NK-92 treated with Interleukin-12 subunit alpha and Interleukin-12 subunit beta, amount 100 ng/mL, for 24 hours (cell line): ENCODE data around the gene SH2D4B.
"Not testable (repeated sequence)": the region's sequence is repeated elsewhere in the genome, so short reads cannot be mapped to it uniquely, and the experiment has no call there.

Source experiments
- DNase-seq: peaks from one replicate; lab custom pipeline; 2025; lab: John Stamatoyannopoulos, UW

SH2D4B gene

DNA sequence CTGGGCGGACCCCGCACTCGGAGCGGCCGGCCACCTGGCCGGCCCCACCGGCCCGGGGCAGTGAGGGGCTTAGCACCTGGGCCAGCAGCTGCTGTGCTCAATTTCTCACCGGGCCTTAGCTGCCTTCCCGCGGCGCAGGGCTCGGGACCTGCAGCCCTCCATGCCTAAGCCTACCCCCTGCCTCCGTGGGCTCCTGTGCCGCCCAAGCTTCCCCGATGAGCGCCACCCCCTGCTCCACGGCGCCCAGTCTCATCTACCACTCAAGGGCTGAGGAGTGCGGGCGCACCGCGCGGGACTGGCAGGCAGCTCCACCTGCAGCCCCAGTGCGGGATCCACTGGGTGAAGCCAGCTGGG, 5.6 kb downstream of the SH2D4B start:
- not testable (repeated sequence) for DNase-seq

DNA sequence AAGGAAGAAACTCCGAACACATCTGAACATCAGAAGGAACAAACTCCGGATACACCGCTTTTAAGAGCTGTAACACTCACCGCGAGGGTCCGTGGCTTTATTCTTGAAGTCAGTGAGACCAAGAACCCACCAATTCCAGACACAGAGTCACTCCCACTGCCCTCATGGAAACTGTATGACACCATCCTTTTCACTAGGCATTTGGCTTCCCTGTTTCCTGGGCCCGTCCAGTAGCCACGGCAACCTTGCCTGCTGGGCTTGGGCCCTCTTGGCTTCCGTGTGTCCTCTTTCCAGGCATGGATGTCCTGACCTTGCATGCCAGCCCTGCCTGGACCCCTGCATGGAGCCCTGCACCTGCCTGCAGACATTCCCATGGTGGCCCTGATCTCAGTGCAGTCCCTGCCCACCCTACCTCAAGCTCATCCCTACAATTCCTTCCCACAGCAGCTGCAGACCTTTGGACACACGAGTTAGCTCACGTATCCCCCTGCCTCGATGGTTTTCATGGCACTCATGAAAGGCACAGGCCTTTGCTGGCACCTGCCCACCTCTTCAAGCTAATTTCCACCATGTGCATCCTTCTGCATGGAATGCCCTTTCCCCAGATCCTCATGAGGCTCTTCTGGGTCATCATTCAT, 6.7 kb downstream of the SH2D4B start:
- no peak for DNase-seq

DNA sequence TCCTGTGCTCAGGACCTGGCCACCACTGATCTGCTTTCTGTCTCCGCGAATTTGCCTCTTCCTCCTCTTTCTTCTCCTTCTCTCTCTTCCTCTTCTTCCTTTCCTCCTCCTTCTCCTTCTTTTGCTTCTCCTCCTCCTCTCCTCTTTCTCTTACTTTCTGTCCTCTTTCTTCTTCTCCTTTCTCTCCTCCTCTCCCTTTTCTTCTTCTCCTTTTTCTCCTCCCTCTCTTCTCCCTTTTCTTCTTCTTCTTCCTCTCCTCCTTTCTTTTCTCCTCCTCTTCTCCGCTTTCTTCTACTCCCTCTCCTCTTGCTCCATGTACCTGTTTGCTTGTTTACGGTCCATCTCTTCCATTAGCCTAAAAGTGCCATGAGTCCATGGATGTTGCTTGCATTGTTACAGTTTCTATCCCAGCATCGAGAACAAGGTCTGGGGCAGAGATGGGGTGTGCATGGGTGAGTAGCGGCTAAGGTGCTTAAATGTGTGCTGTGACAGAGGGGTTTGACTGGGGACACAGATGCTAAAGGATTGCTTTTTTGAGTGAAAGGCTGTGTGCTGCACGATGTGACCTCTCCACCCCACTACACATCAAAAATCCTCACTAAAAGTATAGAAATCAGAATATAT, 7.7 kb downstream of the SH2D4B start:
- no peak for DNase-seq

DNA sequence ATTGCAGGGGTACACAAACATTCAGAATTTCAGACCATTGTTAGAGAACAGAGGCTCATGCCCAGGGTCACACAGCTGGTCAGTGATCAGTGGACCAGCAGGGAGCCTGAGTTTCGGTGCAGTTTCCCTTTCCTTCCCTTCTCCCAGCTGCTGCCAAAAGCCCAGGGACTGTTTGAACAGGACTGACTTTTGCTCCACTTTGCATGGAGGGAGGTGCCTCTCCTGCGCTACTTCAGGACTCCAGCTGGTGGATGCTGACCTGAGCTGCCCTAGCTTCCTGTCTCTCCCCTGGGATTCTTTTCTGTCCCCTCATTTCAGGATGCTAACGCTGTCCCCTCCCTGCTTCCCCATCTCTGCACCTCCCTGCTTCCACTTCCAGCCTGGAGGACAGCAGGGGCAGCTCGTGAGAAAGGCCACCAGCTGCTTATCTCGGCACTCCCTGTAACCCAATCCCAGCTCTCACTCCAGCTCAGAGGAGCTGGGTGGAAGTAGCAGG, 14.5 kb downstream of the SH2D4B start:
- DNase-seq: no peak

DNA sequence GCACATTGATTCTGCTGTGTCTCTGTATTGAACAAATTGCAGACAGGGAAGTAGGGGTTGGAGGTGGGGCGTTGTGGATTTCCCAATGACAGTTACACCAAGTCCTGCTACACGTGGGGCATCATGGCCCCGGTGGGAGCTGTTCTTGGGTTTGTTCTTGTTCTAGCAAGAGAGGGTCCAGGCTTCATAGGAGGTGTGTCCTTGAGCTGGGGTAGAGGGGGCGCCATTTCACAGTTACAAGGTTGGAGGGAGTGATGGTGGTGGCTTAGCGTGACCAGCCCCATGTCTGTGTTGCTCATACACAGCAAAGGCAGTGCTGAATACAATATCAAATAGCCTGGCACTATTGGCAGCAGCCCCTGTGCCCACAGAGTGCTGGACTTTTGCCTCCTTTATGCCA, 15.7 kb downstream of the SH2D4B start:
- DNase-seq: no peak

DNA sequence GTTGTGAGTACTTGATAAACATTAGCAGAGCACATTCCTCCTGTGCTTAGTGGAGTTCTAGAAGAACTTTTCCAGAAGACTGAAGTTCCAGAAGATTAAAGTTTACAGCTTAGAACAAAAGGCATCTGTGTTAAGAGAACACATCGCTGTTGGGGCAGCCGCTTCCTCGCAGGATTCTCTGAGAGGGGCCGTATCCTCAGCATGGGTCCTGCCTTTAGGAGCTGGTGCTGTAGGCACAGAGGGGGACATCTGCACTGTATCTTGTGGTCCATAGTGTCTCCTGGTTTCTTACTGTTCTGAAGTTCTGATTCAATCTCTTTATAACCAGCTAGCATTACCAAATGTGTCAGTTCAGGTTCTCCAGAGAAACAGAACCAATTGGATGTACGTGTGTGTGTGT, 16.3 kb downstream of the SH2D4B start:
- DNase-seq: no peak

DNA sequence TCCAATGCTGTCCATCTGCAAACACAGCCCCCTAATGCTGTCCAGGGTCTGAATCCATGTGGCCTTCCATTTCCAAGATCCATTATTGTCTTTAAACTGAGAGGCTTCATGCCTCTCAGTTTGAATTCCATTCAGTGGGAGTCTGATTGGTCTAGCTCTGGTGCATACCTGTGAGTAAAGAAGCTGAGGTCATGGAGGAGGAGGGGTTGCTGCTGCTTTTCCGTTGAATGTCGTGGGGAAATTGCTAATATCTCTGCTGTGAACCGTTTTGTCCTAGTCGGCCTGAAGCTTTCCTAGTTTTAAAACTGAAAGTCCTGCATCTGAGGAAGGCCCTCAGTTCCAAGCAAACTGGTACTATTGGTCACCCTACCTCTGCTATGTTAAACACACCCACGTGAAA, 17.7 kb downstream of the SH2D4B start:
- DNase-seq: no peak

DNA sequence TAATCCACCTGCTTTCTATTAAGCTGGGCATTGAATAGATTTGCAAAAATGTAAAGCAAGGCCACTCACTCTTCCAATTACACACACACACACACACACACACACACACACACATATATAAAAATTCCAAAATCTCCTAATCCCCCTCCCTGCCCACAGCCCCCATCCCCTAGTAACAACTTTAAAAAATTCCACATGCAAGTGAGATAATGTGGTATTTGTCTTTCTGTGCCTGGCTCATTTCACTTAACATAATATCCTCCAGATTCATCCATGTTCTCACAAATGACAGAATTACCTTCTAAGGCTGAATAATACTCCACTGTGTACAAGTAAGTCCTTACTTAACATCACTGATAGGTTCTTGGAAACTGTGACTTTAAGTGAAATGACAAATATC, 24.2 kb downstream of the SH2D4B start:
- no peak for DNase-seq

DNA sequence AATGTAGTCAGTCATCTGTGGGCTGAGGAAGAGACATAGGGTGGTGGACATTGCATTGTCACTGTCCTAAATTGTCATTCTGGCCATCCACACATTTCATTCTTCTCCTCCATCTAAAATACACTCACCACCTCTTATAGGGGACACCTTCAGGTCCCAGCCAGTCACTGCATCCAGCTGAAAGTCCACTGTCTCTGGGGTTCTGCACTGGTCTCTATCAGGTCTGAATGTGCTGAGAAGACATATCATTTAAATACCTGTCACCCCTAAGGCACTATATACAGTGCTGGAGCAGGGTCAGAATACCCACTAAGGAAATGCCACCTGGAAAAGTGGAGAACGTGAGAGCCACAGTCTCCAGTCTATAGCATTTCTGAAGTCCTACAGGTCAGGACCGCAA, 29.6 kb downstream of the SH2D4B start:
- DNase-seq: no peak

DNA sequence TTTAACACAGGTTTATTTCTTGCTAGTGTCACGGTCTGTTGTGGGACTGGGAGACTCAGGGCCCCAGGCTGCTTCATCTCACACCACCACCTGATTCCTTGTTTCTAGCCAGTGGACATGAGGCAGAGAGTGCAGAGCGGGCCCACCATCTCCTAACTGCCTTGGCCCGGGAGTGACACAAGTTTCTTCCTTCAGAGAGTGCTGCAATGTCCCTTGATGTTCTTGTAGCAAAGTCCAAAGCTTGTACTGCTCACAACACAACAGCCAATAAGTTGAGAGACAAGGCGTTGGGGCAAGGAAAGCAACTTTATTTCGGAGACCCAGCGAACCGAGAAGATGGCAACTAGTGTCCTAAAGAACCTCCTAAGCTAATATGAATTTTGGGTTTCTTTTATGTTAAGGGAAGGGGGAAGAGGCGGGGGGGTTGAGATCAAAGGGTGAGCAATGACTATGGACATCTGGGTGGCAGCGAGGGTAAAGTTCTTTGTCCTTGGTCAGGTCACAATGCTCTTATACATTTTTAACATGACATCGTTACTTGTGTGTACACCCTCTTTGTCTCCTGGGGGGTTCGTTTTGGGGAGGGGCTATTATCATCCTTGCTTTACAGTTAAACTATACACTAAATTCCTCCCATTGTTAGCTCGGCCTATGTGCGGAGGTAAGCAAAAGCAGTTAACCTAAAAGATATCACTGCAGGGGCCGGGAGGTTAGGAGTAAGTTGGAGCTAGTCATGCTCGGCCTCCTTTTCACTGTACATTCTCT, 31.6 kb downstream of the SH2D4B start:
- DNase-seq: no peak

DNA sequence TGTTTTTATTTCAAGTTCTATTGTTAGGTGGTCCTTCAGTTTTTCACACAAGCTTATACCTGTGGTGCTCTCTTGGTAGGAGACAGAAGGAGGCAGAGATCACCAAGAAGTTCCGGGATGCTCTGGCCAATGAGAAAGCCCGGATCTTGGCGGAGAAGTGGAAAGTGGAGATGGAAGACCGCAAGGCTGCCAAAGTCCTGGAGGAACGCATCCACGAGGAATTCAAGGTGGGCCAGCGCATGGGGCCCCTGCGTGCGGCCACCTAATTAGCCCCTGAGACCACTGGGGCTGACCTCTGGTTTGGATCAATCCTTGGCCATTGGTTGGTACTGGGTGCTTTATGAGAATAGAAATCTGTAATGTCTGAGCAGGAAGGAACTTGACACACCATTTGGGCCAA, 33.6 kb downstream of the SH2D4B start:
- no peak for DNase-seq

DNA sequence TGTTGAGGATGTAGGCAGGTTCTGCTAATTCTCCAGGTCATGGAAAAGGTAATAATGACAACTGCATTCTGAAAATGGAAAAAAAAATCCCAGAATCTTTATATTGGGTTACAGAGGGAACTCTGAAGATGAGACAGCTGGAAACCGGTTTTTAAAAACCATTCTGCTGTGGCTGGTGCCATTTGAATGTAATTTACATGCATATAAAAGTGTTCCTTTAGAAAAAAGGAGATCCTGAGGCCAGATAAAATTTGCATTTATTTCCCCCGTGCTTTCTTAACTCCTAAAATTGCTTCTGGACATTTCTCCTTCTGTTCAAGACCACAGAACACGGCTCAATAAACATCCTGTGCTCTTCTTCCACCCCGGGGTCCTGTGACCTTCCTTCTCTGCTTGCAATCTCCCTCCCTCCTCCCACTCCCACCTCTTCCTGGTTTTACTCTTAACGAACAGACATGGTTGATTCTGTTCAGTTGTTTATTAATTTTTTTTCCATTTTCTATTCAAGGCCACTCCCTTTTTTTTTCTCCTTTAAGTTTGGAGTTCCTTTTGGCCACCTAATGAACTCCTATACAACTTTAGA, 41.6 kb downstream of the SH2D4B start:
- no peak for DNase-seq

DNA sequence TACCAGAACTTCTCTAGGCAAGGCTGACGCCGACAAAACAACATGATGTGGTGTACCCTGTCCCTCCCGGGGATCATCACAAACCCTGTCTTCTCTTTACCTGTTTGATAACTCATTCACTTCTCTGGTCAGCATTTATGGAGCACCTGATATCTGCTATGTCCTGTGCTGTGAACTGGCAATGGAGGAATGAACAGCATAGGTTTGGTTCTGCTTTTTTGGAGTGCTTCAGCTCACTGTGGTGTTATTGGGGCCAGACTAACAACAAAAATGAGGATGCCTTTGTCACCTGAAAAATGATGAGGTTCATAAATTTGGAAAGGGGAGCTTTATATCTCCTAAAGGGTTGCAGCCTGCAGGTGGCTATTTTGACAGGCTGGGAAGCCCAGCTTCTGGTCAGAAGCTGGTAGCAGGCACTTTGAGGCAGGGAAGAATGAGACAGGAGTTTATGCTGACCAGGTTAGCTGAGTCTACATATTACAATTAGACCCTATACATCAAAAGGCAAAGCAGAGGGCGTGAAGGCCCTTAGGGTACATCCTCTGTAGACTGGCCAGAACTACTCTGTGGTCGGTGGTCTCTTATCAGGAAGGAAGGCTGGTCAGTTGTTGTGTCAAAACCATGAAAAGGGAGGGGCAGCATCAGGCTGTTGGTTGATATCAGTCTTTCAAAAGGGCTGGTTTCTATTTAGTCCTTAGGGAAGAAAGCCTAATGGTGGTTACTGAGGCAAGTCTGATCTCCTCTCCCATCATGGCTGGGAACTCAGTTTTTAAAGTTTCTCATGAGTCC, 42.3 kb downstream of the SH2D4B start:
- DNase-seq: no peak

DNA sequence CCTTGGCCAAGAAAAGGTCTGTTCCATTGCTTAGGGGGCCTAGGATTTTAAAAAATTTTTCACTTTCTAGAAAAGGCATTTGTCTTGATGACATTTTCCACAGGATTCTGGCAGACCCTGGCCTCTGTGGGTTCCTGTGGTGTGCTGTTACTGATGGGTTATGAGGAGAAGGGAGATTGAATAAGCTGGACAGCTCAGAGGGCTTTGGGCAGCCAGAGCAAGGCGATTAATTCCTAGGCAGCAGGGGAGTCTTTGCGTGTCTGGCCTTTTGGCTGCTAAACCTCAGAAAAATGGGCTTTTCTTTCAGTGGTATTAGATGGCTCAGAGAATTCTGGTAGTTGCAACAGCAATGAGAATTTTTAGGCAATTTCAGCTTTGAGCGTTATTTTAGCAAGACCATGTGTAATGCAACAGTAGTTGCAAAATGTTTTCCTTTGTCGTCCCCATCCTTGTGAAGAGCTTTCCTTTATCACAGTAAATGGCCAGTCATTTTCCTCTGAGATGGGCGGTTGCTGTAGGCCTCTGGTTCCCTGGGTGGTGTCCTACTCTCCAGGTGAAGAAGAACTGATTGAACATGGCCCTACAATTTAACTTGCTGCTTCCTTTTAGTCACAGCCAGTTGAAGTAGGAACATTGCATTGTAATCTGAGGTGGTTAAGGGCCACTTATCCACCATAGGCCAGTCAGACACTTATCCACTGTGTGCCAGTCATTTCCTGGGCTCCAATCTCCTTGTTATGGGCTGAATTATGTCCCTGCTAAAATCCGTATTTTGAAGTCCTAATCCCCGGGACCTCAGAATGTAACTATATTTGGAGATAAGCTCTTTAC, 43.2 kb downstream of the SH2D4B start:
- DNase-seq: no peak

DNA sequence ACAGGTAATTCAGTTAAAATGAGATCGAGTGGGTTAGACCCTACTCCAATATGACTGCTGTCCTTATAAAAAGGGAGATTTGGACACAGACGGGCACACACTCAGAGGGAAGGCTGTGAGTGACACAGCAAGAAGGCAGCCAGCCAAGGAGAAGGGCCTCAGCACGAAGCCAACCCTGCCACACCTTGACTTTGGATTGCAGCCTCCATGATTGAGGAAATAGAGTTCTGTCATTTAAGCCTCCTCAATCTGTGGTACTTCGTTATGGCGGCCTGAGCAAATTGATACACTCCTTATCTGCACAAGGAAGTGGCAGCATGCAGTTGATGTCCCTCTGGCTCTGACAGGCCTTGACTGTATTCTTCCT, 43.8 kb downstream of the SH2D4B start:
- no peak for DNase-seq

DNA sequence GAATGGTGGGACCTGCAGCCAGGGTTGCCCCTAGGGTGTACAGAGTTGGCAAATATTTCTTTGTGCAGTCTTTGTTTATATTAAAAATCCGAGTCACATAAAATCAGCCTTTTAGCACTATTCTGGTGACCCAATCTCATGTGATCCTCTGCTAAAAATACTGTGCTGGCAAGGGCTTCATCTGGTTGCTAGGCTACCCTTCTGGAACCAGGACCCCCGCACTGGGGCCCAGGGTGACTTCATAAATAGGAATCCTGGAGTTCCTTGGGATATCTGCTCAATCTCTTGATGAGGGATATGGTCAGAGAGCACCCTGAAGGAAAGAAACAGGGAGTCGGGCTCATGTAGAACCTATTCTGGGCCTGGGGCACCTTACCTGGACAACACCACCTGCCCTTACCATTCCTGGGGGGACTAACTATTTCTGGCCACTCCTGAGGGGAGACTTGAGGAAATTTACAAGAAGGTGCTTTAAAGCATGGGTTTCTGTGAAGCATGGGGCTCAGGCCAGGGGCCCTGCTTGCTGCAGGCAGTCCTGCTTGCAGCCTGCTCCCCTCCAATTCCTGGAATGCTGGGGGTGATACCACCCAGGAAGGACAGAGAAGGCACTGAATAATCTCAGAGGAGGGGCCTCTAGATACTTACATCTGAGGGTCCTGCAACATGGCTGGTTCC, 44.7 kb downstream of the SH2D4B start:
- no peak for DNase-seq

DNA sequence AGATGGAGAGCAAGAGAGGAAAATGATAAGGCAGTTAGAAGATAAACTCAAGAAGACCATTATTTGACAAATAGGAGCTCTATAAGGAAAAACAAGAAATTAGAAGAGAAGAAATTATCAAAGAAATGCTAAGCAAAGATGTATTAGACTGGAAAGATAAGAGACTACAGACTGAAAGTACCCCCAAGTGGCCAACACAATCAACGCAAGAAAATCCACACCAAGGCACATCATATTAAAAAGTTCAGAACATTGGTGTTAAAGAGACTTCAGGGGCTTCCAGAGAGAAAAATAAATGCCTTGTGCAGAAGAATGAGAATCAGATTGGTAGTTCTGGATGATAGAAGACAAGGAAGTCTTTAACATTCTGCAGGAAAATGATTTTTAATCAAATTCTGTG, 46.0 kb downstream of the SH2D4B start:
- DNase-seq: no peak

DNA sequence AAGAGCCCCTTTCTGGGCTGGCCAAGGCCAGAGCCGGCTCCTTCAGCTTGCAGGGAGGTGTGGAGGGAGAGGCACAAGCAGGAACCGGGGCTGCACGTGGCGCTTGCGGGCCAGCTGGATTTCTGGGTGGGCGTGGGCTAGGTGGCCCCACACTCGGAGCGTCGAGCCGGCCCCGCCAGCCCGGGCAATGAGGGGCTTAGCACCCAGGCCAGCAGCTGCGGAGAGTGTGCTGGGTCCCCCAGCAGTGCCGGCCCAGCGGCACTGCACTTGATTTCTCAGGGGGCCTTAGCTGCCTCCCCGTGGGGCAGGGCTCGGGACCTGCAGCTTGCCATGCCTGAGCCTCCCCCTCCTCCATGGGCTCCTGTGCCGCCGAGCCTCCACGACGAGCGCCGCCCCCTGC, 48.1 kb downstream of the SH2D4B start:
- no peak for DNase-seq

DNA sequence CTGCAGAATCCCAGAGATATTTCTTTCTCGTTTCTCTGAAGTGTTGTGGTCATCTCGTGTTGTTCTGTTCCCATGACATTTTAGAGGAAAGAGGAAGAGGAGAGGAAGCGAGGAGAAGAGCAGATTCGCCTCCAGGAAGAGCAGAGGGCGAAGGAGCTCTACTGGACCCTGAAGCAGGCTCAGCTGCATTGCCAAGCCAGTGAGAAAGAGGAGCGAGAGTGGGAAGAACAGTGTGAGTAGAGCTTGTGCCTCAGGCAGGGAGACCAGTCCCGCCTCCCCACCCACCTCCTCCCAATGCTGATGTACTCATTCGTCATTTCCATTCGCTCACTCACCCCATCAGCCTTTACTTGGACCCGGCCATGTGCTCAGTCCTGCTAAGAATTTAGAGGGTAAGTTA, 50.8 kb downstream of the SH2D4B start:
- DNase-seq: no peak

DNA sequence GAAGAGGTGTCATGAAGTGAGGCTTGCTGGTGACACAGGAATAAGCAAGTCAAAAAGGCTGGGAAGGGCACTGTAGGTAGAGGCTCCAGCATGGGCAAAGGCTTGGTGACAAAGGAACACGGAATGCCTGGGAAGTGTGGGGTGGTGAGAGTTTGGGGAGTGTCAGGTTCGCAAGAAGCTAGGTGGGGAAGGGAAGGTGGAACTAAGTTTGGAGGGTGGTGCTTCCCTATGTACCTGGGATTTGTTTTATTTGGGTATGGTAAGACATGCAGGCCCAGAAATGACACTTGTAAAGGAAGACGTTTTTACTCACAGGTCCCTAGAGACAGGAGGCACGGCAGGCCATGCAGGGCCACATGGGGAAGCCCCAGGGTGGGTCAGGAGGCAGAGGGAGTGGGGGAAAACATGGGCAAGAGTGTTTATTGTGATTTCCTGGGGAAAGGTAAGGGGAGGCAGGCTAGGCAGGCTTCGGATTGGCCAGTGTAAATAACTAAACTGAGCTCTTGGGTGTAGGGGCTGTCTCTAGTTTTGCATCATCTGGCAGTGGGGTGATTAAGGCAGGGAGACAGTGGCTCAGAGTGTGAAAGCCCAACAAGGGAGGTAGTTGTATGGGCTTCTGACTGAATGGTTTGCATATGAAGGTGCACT, 52.1 kb downstream of the SH2D4B start:
- DNase-seq: no peak
